Fibroblast of lung (primary cell): ENCODE measurements around the gene DNHD1. TPM values are rescaled to one million over a fixed set of nuclear protein-coding genes. Genes with fewer than 3 reads are reported as not detected.

Source experiments
- DNase-seq, 2 donors: peaks; one replicate each; pipeline versions ENCODE4 v3.0.0 to v3.0.0-alpha.2; 2010; ENCODE audit warnings: low read depth in 2 of 2
- H2AFZ ChIP-seq: 2 replicates; pipeline ENCODE4 v1.5.1; 2012; ENCODE audit warnings: low read length, control low read depth, inconsistent platforms
- H3K27ac ChIP-seq: 2 replicates; pipeline ENCODE4 v1.5.1; 2011; ENCODE audit warnings: low read length, control low read depth; ENCODE audit not compliant: insufficient read depth
- H3K27me3 ChIP-seq: 2 replicates; pipeline ENCODE4 v1.5.1; 2011; ENCODE audit warnings: mild to moderate bottlenecking, low read length; ENCODE audit not compliant: control insufficient read depth, insufficient read depth
- H3K36me3 ChIP-seq: 2 replicates; pipeline ENCODE4 v1.5.1; 2011; ENCODE audit warnings: low read length; ENCODE audit not compliant: control insufficient read depth, insufficient read depth
- H3K4me1 ChIP-seq: 2 replicates; pipeline ENCODE4 v1.5.1; 2011; ENCODE audit warnings: low read length; ENCODE audit not compliant: control insufficient read depth, insufficient read depth; ENCODE audit errors: extremely low read depth
- H3K4me2 ChIP-seq: 2 replicates; pipeline ENCODE4 v1.5.1; 2011; ENCODE audit warnings: low read length, control low read depth; ENCODE audit not compliant: insufficient read depth; ENCODE audit errors: extremely low read depth
- H3K4me3 ChIP-seq, 4 experiments: fragments of 200-600 bp in 1 of 4; sonication (generic) in 1 of 4; replicated peaks in 1 of 4; 2 replicates each; pipeline ENCODE4 v1.5.1; 2011 to 2016; ENCODE audit warnings: low read length in 4 of 4, low read depth in 3 of 4, mild to moderate bottlenecking in 3 of 4, control low read depth in 2 of 4, inconsistent platforms in 1 of 4, mixed read lengths in 1 of 4; ENCODE audit not compliant: insufficient read depth in 1 of 4; ENCODE audit errors: control extremely low read depth in 1 of 4
- H3K79me2 ChIP-seq: 2 replicates; pipeline ENCODE4 v1.5.1; 2012; ENCODE audit warnings: mild to moderate bottlenecking, low read length, inconsistent platforms; ENCODE audit not compliant: control insufficient read depth, insufficient read depth
- H3K9ac ChIP-seq: 2 replicates; pipeline ENCODE4 v1.5.1; 2011; ENCODE audit warnings: mild to moderate bottlenecking, low read length, control low read depth; ENCODE audit not compliant: insufficient read depth
- H3K9me3 ChIP-seq: 2 replicates; pipeline ENCODE4 v1.5.1; 2012; ENCODE audit warnings: low read depth, low read length; ENCODE audit not compliant: control insufficient read depth, insufficient read depth
- H4K20me1 ChIP-seq: 2 replicates; pipeline ENCODE4 v1.5.1; 2011; ENCODE audit warnings: low read length; ENCODE audit not compliant: control insufficient read depth, insufficient read depth; ENCODE audit errors: extremely low read depth
- CTCF ChIP-seq, 2 donors: IDR thresholded peaks in 1 of 2; conservative IDR thresholded peaks in 1 of 2; 1 replicate in 1 of 2; 2 replicates in 1 of 2; pipeline ENCODE4 v1.5.1; 2011 to 2012; ENCODE audit warnings: low read length in 2 of 2, control low read depth in 1 of 2, inconsistent platforms in 1 of 2, low read depth in 1 of 2, mild to moderate bottlenecking in 1 of 2
- EZH2 ChIP-seq: IDR thresholded peaks from 2 replicates; pipeline ENCODE4 v1.5.1; 2012; ENCODE audit warnings: low read length, control low read depth, mild to moderate bottlenecking; ENCODE audit errors: missing control alignments
- polyA plus RNA-seq, 2 donors: library from polyadenylated mRNA; depleted of rRNA in 1 of 2; stranded (reverse) in 1 of 2; unstranded in 1 of 2; fragments of >200 nt; gene quantifications; 2 replicates each; pipeline ENCODE4 v1.2.1, GENCODE V29; 2011 to 2012; ENCODE audit warnings: missing spikeins in 1 of 2
- total RNA-seq: library from RNA; depleted of rRNA; stranded (reverse); fragments of >200 nt; gene quantifications from 2 replicates; pipeline ENCODE4 v1.2.1, GENCODE V29; 2014

The DNHD1 gene
- total and polyA plus RNA-seq, 2 donors (not counting 1 experiment from before 2014, with no cell fraction given), result 2.2 to 14.7 TPM

GRCh38 chr11:6456361-6457073 lies 40.6 kb upstream of the DNHD1 start:
- Histone ChIP-seq H3K79me2 (no peaks in the 10 kb centered on the region), H3K4me1 (no peaks in the 10 kb centered on the region), H3K36me3 (peaks cover 20% of the 10 kb centered on the region), H3K27me3 (no peaks in the 10 kb centered on the region), H3K4me3 (no peak overlapping the region), H4K20me1 (no peaks in the 10 kb centered on the region), H3K9me3 (no peaks in the 10 kb centered on the region), H3K27ac (no peak overlapping the region), H3K4me2 (no peak overlapping the region), H3K9ac (no peak overlapping the region), H2AFZ (no peak overlapping the region)
- TF ChIP-seq EZH2, result no peak
- TF ChIP-seq CTCF (conservative IDR thresholded peaks at IDR 0.05 in 1 of 2, IDR thresholded peaks at IDR 0.05 in 1 of 2; ENCODE audit: low read depth in 1 of 2, low read length in 2 of 2), result no peak
- DNase-seq, result no peak

- Histone ChIP-seq H3K4me3 (no peak overlapping the region), H3K79me2 (no peaks in the 10 kb centered on the region), H3K36me3 (peaks cover 17% of the 10 kb centered on the region), H3K27ac (no peak overlapping the region), H3K4me1 (no peaks in the 10 kb centered on the region), H4K20me1 (no peaks in the 10 kb centered on the region), H3K27me3 (no peaks in the 10 kb centered on the region), H3K4me2 (no peak overlapping the region), H3K9ac (no peak overlapping the region), H2AFZ (no peak overlapping the region), H3K9me3 (no peaks in the 10 kb centered on the region)
- DNase-seq, result no peak
- TF ChIP-seq CTCF (conservative IDR thresholded peaks at IDR 0.05 in 1 of 2, IDR thresholded peaks at IDR 0.05 in 1 of 2; ENCODE audit: low read depth in 1 of 2, low read length in 2 of 2), result no peak
- TF ChIP-seq EZH2, result no peak
These were observed 39.3 kb upstream of the DNHD1 start for GRCh38 chr11:6457581-6458320.

GRCh38 chr11:6458352-6459098 lies 38.6 kb upstream of the DNHD1 start:
- no peaks in the 10 kb centered on the region for H3K9me3 ChIP-seq
- no peak overlapping the region for H3K9ac ChIP-seq
- H3K27ac ChIP-seq, result no peak overlapping the region
- H3K27me3 ChIP-seq, result no peaks in the 10 kb centered on the region
- H3K4me3 ChIP-seq, result no peak overlapping the region
- no peaks in the 10 kb centered on the region for H4K20me1 ChIP-seq
- no peaks in the 10 kb centered on the region for H3K79me2 ChIP-seq
- H2AFZ ChIP-seq, result no peak overlapping the region
- H3K4me1 ChIP-seq, result no peaks in the 10 kb centered on the region
- peaks cover 17% of the 10 kb centered on the region for H3K36me3 ChIP-seq
- no peak overlapping the region for H3K4me2 ChIP-seq
- no peak for DNase-seq
- TF ChIP-seq EZH2, result no peak
- TF ChIP-seq CTCF (conservative IDR thresholded peaks at IDR 0.05 in 1 of 2, IDR thresholded peaks at IDR 0.05 in 1 of 2; ENCODE audit: low read depth in 1 of 2, low read length in 2 of 2), result no peak
